ENCODE results near the gene LTBP1.

Gene LTBP1

DNA sequence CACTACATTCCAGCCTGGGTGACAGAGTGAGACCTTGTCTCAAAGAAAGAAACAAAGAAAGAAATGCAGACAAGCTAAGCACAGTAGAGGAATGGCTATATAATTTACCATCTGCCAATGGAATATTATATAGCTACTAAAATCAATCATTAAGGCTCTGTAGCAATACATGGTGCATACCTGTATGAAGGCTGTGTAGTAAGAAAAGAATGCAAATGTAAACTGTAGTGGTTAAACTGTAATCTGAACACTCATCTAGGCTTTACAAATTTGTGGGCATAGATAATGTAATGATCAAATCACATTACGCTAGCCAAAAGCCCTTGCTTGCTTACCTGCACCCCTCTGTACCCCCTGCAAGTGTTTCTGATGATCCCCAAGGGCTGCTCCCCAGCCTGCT lies 230.9 kb downstream of the LTBP1 start:
- no peak overlapping the region for H3K4me3 ChIP-seq (ENCODE audit: low read length)
- TF ChIP-seq, protein P1, sequence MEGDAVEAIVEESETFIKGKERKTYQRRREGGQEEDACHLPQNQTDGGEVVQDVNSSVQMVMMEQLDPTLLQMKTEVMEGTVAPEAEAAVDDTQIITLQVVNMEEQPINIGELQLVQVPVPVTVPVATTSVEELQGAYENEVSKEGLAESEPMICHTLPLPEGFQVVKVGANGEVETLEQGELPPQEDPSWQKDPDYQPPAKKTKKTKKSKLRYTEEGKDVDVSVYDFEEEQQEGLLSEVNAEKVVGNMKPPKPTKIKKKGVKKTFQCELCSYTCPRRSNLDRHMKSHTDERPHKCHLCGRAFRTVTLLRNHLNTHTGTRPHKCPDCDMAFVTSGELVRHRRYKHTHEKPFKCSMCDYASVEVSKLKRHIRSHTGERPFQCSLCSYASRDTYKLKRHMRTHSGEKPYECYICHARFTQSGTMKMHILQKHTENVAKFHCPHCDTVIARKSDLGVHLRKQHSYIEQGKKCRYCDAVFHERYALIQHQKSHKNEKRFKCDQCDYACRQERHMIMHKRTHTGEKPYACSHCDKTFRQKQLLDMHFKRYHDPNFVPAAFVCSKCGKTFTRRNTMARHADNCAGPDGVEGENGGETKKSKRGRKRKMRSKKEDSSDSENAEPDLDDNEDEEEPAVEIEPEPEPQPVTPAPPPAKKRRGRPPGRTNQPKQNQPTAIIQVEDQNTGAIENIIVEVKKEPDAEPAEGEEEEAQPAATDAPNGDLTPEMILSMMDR (conservative IDR thresholded peaks at IDR 0.05; ENCODE audit: low read depth, low read length): no peak
- no peak for DNase-seq (ENCODE audit: low read depth)

DNA sequence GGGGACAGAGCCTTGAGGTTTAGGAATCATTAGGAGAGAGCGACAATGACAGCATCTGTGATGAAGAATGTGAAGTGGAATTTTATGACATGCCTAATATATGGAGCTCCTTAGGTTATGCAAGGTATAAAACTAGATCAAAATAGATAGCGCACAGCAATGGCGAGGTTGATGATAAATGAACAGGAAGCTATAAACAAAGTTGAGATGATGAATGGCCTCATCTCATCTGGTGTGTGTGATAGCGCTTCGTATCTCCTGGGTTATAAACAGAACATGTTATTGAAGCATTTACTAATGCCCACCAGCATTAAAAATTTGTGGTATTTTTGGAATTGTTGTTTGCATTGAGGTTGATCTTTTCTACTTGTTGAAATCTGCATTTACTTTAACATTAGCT lies 231.5 kb downstream of the LTBP1 start:
- TF ChIP-seq, protein P1 (conservative IDR thresholded peaks at IDR 0.05; ENCODE audit: low read depth, low read length): no peak
- H3K4me3 ChIP-seq (ENCODE audit: low read length): no peak overlapping the region
- DNase-seq (ENCODE audit: low read depth): no peak

DNA sequence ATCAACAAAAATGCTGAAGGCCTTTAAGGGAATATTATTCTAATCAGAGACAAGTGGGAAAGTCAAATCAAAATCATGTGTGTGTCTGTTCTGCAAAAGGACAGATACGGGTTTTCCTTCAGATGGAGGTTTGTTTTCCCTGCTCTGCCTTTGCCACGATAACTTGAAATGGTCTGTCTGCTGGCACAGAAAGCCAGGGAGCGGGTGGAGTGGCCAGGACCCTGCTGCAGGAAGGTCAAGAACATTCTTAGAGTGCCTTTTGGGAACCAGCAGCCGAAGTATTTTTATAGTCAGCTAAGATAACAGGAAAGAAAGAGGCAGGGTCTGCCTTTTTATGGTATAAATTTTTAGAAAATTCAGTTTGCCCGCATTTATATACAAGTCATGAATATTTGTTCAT lies 234.2 kb downstream of the LTBP1 start:
- H3K4me3 ChIP-seq (ENCODE audit: low read length): no peak overlapping the region
- DNase-seq (ENCODE audit: low read depth): no peak
- TF ChIP-seq, protein P1 (conservative IDR thresholded peaks at IDR 0.05; ENCODE audit: low read depth, low read length): no peak

DNA sequence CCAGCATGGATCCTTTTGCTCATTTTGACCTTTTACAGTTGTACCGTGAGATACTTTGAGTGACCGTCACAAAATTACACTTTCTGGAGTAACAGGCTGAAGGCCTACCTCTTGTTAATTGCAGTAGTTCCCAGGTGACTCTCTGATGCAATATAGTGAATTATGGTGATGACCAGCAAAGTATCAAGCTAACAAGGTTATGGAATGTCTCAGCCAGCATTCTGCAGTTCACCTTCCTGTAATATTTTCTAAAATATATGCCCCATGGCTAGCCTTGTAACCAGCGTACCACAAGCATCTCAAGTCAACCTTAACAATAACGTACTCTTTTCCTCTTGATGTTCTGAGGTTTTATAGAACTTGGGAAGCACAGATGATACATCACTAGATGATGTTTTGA lies 234.7 kb downstream of the LTBP1 start:
- no peak for DNase-seq (ENCODE audit: low read depth)
- TF ChIP-seq, protein P1 (conservative IDR thresholded peaks at IDR 0.05; ENCODE audit: low read depth, low read length): no peak

DNA sequence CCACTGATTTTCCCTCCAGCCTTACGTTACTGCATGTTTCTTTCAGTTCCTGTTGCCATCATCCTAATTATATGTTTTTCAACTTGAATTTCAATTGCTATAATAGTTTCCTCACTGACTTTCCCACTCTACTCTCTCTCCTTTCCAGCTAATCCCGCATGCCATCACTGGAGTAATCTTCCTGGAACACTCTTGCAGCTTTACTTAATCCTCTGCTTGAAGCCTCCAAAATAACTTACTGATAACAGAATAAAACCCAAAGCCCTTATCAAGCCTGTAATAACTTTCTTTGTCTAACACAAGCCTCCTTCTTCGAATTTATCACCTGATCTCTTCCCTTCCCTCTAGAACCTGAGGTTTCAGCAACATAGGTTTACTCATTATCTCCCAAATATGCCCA lies 237.3 kb downstream of the LTBP1 start:
- TF ChIP-seq, protein P1 (conservative IDR thresholded peaks at IDR 0.05; ENCODE audit: low read depth, low read length): no peak
- DNase-seq (ENCODE audit: low read depth): peak; percentile 52

More for the DNA sequence above, 234.7 kb downstream of the LTBP1 start:
- no peak overlapping the region for H3K4me3 ChIP-seq (ENCODE audit: low read length)

DNA sequence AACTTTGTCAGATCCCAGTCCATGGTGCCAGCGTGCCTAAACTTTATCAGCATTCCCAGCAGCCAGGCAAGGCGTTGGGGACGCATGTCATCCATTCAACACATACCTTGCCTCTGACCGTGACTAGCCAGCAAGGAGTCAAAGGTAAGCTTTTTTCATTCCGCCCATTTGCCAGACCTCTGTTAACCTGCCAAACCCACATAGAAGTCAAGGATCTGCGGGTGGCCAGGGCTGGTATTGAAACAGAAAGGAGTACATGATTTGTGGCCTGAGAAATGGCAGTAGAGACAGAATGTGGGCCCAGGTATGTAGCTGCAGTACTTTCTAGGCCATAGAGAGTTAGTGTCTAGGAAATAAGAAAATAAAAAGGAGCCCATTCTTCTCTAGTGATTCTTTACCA lies 240.2 kb downstream of the LTBP1 start:
- H3K4me3 ChIP-seq (ENCODE audit: low read length): no peak overlapping the region
- TF ChIP-seq, protein P1 (conservative IDR thresholded peaks at IDR 0.05; ENCODE audit: low read depth, low read length): no peak
- no peak for DNase-seq (ENCODE audit: low read depth)

More for the DNA sequence above, 237.3 kb downstream of the LTBP1 start:
- H3K4me3 ChIP-seq (ENCODE audit: low read length): no peak overlapping the region

DNA sequence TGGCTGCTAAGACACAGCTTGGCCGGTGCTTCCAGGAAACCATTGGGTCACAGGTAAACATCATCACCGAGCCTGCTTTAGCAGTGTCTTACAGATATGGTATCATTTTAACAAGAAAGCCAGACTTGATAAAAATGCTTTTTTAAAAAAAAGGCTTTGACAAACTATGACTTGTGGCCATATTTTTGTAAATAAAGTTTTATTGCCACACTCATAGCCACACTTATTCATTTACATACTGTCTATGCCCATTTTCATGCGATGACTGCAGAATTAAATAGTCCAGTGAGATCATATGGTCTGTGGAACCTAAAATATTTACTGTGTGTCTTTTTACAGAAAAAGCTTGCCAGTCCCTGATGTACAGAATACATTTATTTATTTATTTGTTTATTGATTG lies 242.0 kb downstream of the LTBP1 start:
- no peak overlapping the region for H3K4me3 ChIP-seq (ENCODE audit: low read length)

More for the DNA sequence above, 242.0 kb downstream of the LTBP1 start:
- no peak for DNase-seq (ENCODE audit: low read depth)
- TF ChIP-seq, protein P1 (conservative IDR thresholded peaks at IDR 0.05; ENCODE audit: low read depth, low read length): no peak
